SK-N-SH (cell line): ENCODE results near the gene HES1. TPM values are rescaled to one million over a fixed set of nuclear protein-coding genes. Genes with fewer than 3 reads are reported as not detected.

Experiments used
- CTCF ChIA-PET: fragments of 300-600, 350-600 bp; formaldehyde crosslinking; extraction: SDS; loops from one replicate; lab custom pipeline; 2021; lab: Yijun Ruan, JAX
- POLR2A ChIA-PET: fragments of 350-600 bp; sonication (Branson Sonifier 250); formaldehyde crosslinking; extraction: SDS; loops from one replicate; lab custom pipeline; 2020; ENCODE audit warnings: antibody characterized with exemption, inconsistent platforms; lab: Yijun Ruan, JAX
- DNase-seq: peaks from one replicate; pipeline ENCODE4 v3.0.0; 2012
- H2AFZ ChIP-seq: fragments of 200-600 bp; sonication (generic); 2 replicates; pipeline ENCODE4 v1.8.1; 2016; ENCODE audit warnings: antibody characterized with exemption, mild to moderate bottlenecking, low read depth
- H3F3A ChIP-seq: fragments of 200-600 bp; sonication (generic); replicated peaks from 2 replicates; pipeline ENCODE3; 2016; ENCODE audit warnings: antibody characterized with exemption, mild to moderate bottlenecking; ENCODE audit not compliant: insufficient read depth
- H3K27ac ChIP-seq, 2 experiments: fragments of 200-500 bp in 1 of 2; fragments of 200-600 bp in 1 of 2; sonication (Bioruptor generic) in 1 of 2; sonication (generic), shearing (Covaris generic) in 1 of 2; 2 replicates each; pipeline versions ENCODE4 v1.5.1 to v1.6.1; 2014 to 2016; ENCODE audit warnings: low read depth in 2 of 2, inconsistent platforms in 1 of 2, low read length in 1 of 2, mild to moderate bottlenecking in 1 of 2, mixed read lengths in 1 of 2
- H3K27me3 ChIP-seq: fragments of 200-600 bp; sonication (generic), shearing (Covaris generic); 2 replicates; pipeline ENCODE4 v1.6.1; 2016; ENCODE audit warnings: mixed run types; ENCODE audit not compliant: insufficient read depth
- H3K36me3 ChIP-seq, 2 experiments: fragments of 200-500 bp in 1 of 2; fragments of 200-600 bp in 1 of 2; sonication (Bioruptor generic) in 1 of 2; sonication (generic) in 1 of 2; replicated peaks in 1 of 2; 2 replicates each; pipeline versions ENCODE3 to v1.5.1; 2014 to 2016; ENCODE audit warnings: low read length in 1 of 2, mild to moderate bottlenecking in 1 of 2; ENCODE audit not compliant: insufficient read depth in 2 of 2, control insufficient read depth in 1 of 2
- H3K4me1 ChIP-seq, 2 experiments: fragments of 200-500 bp in 1 of 2; fragments of 200-600 bp in 1 of 2; sonication (Bioruptor generic) in 1 of 2; sonication (generic), shearing (Covaris generic) in 1 of 2; 2 replicates each; pipeline versions ENCODE4 v1.5.1 to v1.6.1; 2014 to 2016; ENCODE audit warnings: low read depth in 1 of 2, low read length in 1 of 2, mixed run types in 1 of 2; ENCODE audit not compliant: insufficient read depth in 2 of 2, control insufficient read depth in 1 of 2
- H3K4me2 ChIP-seq: fragments of 200-600 bp; sonication (generic), shearing (Covaris generic); 2 replicates; pipeline ENCODE4 v1.6.1; 2017; ENCODE audit warnings: mixed run types
- H3K4me3 ChIP-seq, 2 experiments: fragments of 200-500 bp in 1 of 2; fragments of 200-600 bp in 1 of 2; sonication (Bioruptor generic) in 1 of 2; sonication (generic), shearing (Covaris generic) in 1 of 2; 2 replicates each; pipeline versions ENCODE4 v1.5.1 to v1.8.1; 2014 to 2016; ENCODE audit warnings: low read depth in 2 of 2, inconsistent platforms in 1 of 2, low read length in 1 of 2, mild to moderate bottlenecking in 1 of 2, mixed read lengths in 1 of 2, moderate library complexity in 1 of 2
- H3K79me2 ChIP-seq: fragments of 200-600 bp; sonication (generic); 2 replicates; pipeline ENCODE4 v1.8.1; 2017; ENCODE audit warnings: mild to moderate bottlenecking; ENCODE audit not compliant: insufficient read depth
- H3K9ac ChIP-seq: fragments of 200-600 bp; sonication (generic); 2 replicates; pipeline ENCODE4 v1.6.1; 2017; ENCODE audit warnings: mixed run types
- H3K9me2 ChIP-seq: fragments of 200-600 bp; sonication (generic); 2 replicates; pipeline ENCODE4 v1.6.1; 2017; ENCODE audit warnings: mixed run types
- H3K9me3 ChIP-seq: fragments of 200-600 bp; sonication (generic); 2 replicates; pipeline ENCODE4 v1.6.1; 2017; ENCODE audit warnings: mixed run types, mild to moderate bottlenecking, moderate library complexity
- H4K20me1 ChIP-seq: fragments of 200-600 bp; sonication (generic); 2 replicates; pipeline ENCODE4 v1.6.1; 2017; ENCODE audit warnings: mild to moderate bottlenecking, mixed run types; ENCODE audit not compliant: insufficient read depth
- EZH2phosphoT487 ChIP-seq: fragments of 200-600 bp; sonication (generic); IDR thresholded peaks from 2 replicates; pipeline ENCODE4 v1.6.1; 2017; ENCODE audit warnings: low read depth, mixed run types, mild to moderate bottlenecking, antibody characterized with exemption, moderate library complexity, borderline replicate concordance
- JUND ChIP-seq: IDR thresholded peaks from 2 replicates; pipeline ENCODE4 v1.4.0; 2012
- MXI1 ChIP-seq: IDR thresholded peaks from 2 replicates; pipeline ENCODE4 v1.6.1; 2012; ENCODE audit warnings: mild to moderate bottlenecking, low read depth, low read length, improper control_type of control experiment
- NRF1 ChIP-seq: IDR thresholded peaks from 2 replicates; pipeline ENCODE4 v1.6.1; 2012; ENCODE audit warnings: low read depth, mild to moderate bottlenecking, low read length
- PBX3 ChIP-seq: IDR thresholded peaks from 2 replicates; pipeline ENCODE4; 2012
- POLR2AphosphoS5 ChIP-seq: IDR thresholded peaks from 2 replicates; pipeline ENCODE4 v1.6.1; 2012; ENCODE audit warnings: low read depth, low read length
- RCOR1 ChIP-seq: fragments of 150-350 bp; IDR thresholded peaks from 2 replicates; pipeline ENCODE4 v1.6.1; 2017; ENCODE audit warnings: antibody characterized with exemption, low read length
- REST ChIP-seq: IDR thresholded peaks from 2 replicates; pipeline ENCODE4 v1.6.1; 2012; ENCODE audit warnings: mild to moderate bottlenecking, low read depth, low read length, moderate library complexity
- RFX5 ChIP-seq: IDR thresholded peaks from 2 replicates; pipeline ENCODE4 v1.6.1; 2012; ENCODE audit warnings: mild to moderate bottlenecking, improper control_type of control experiment, low read length
- RXRA ChIP-seq: IDR thresholded peaks from 2 replicates; pipeline ENCODE4 v1.4.0; 2012; ENCODE audit warnings: low read depth, mild to moderate bottlenecking, borderline replicate concordance
- SIN3A ChIP-seq: IDR thresholded peaks from 2 replicates; pipeline ENCODE4 v1.6.1; 2012; ENCODE audit warnings: low read depth, mild to moderate bottlenecking, low read length, moderate library complexity, borderline replicate concordance
- TAF1 ChIP-seq: IDR thresholded peaks from 2 replicates; pipeline ENCODE4 v1.6.1; 2012; ENCODE audit warnings: low read depth, mild to moderate bottlenecking, low read length, moderate library complexity, borderline replicate concordance
- TEAD4 ChIP-seq: IDR thresholded peaks from 2 replicates; pipeline ENCODE4 v1.4.0; 2012; ENCODE audit warnings: mild to moderate bottlenecking, borderline replicate concordance; ENCODE audit not compliant: insufficient read depth
- USF1 ChIP-seq: IDR thresholded peaks from 2 replicates; pipeline ENCODE4 v1.4.0; 2012; ENCODE audit warnings: low read depth, borderline replicate concordance
- ZBTB33 ChIP-seq: IDR thresholded peaks from 2 replicates; pipeline ENCODE4 v1.4.0; 2012; ENCODE audit warnings: low read depth, borderline replicate concordance
- WGBS: methylation state at CpG from one replicate; pipeline ENCODE4 v1.1.6; 2017; ENCODE audit warnings: low lambda C conversion rate; 5-methylcytosine and 5-hydroxymethylcytosine counted together
- polyA plus RNA-seq, 3 experiments: library from polyadenylated mRNA; depleted of rRNA; stranded (reverse); fragments of >200 nt; gene quantifications; 2 replicates each; pipeline ENCODE4 v1.2.3, GENCODE V29; 2012

HES1 gene
- polyA plus RNA-seq, 1 of the 3 experiments (the other 2 are of a cell fraction), result 225 TPM

- TF ChIP-seq ZBTB33 (no peak), RCOR1 (no peak), REST (no peak)
Observed at GRCh38 chr3:194111336-194111735, 24.6 kb upstream of the HES1 start (continued).

GRCh38 chr3:194112120-194113106 is 23.5 kb upstream of the HES1 start:
- Histone ChIP-seq H3K4me2 (no peak overlapping the region), H3K79me2 (no peaks in the 10 kb centered on the region), H4K20me1 (no peaks in the 10 kb centered on the region), H3K36me3 (no peaks in the 10 kb centered on the region), H3K27me3 (no peaks in the 10 kb centered on the region; the same call in none of the 2 replicates), H3F3A (no peaks in the 10 kb centered on the region), H2AFZ (no peak overlapping the region), H3K4me1 (peaks cover 0 to 3% of the 10 kb centered on the region in 2 experiments; a peak in 1 of 4 replicates), H3K9me3 (no peaks in the 10 kb centered on the region), H3K4me3 (no peak overlapping the region), H3K9me2 (no peaks in the 10 kb centered on the region), H3K9ac (no peak overlapping the region), H3K27ac (no peak overlapping the region)
- ChIA-PET POLR2A (no interaction called here), CTCF (interaction anchor here (1.3 kb wide), 1 partner anchor 25 kb away, joined by 4 read pairs; no protein-coding TSS in a partner anchor)
- 55% methylated on average over 9 of the region's 9 CpGs for WGBS
- TF ChIP-seq MXI1 (no peak), NRF1 (no peak), POLR2AphosphoS5 (no peak), TAF1 (no peak), TEAD4 (no peak), PBX3 (no peak), RXRA (no peak), USF1 (no peak), JUND (no peak), RFX5 (no peak), SIN3A (no peak), EZH2phosphoT487 (no peak)
- DNase-seq, result no peak
